Thyroid gland (tissue), 4 donors: ENCODE results near the gene NPHP4. TPM values are rescaled to one million over a fixed set of nuclear protein-coding genes. Genes with fewer than 3 reads are reported as not detected.

ENCODE experiments used
- DNase-seq, 2 donors: peaks; one replicate each; pipeline ENCODE4 v3.0.0-alpha.2; 2019
- H3K27ac ChIP-seq, 3 donors: fragments of 200-600 bp; sonication (generic); 1 replicate in 2 of 3; 2 replicates in 1 of 3; pipeline ENCODE4 v1.5.1; 2016 to 2019; ENCODE audit warnings: mild to moderate bottlenecking in 1 of 3, moderate library complexity in 1 of 3
- H3K27me3 ChIP-seq: fragments of 200-600 bp; sonication (generic); one replicate; pipeline ENCODE4 v1.5.1; 2019
- H3K36me3 ChIP-seq, 2 donors: fragments of 200-600 bp; sonication (generic); one replicate each; pipeline ENCODE4 v1.5.1; 2016 to 2019
- H3K4me1 ChIP-seq, 2 donors: fragments of 200-600 bp; sonication (generic); one replicate each; pipeline ENCODE4 v1.5.1; 2017 to 2019
- H3K4me3 ChIP-seq, 3 donors: fragments of 200-600 bp; sonication (generic); replicated peaks in 1 of 3; 1 replicate in 2 of 3; 2 replicates in 1 of 3; pipeline ENCODE4 v1.5.1; 2016; ENCODE audit warnings: mild to moderate bottlenecking in 1 of 3
- H3K9me3 ChIP-seq: fragments of 200-600 bp; sonication (generic); one replicate; pipeline ENCODE4 v1.5.1; 2017
- CTCF ChIP-seq, 6 experiments: fragments of 200-600 bp in 3 of 6; fragments of 450-650 bp in 3 of 6; sonication (generic) in 3 of 6; IDR thresholded peaks; one replicate each; pipeline ENCODE4 v1.5.1; 2016 to 2019; ENCODE audit warnings: antibody characterized with exemption in 6 of 6, mild to moderate bottlenecking in 2 of 6, inconsistent platforms in 1 of 6, moderate library complexity in 1 of 6
- POLR2A ChIP-seq, 2 donors: fragments of 450-650 bp; IDR thresholded peaks; one replicate each; pipeline ENCODE4 v1.6.1; 2017; ENCODE audit warnings: antibody characterized with exemption in 2 of 2, mild to moderate bottlenecking in 2 of 2, moderate library complexity in 1 of 2
- WGBS, 2 donors: methylation state at CpG; one replicate each; pipeline ENCODE4 v1.1.5; 2017; 5-methylcytosine and 5-hydroxymethylcytosine counted together
- intact Hi-C: fragments of 100-400 bp; cut with DNase I; formaldehyde crosslinking; loops from one replicate; pipeline ENCODE4 v1.15.1; 2023
- total RNA-seq, 4 donors: library from RNA; depleted of rRNA; stranded (reverse); fragments of >200 nt; gene quantifications; one replicate each; pipeline ENCODE4 v1.2.3, GENCODE V29; 2016

NPHP4 gene
- total RNA-seq, 4 donors from 2014 or later: 24.3 to 48.3 (median 30.4) TPM

- H3K27ac ChIP-seq: no peak overlapping the region
- no peaks in the 10 kb centered on the region for H3K9me3 ChIP-seq
- intact Hi-C loops: no loop called here
- peaks cover 24 to 29% of the 10 kb centered on the region in 2 donors for H3K36me3 ChIP-seq
- DNase-seq: no peak
- H3K4me1 ChIP-seq: peaks cover 0 to 4% of the 10 kb centered on the region in 2 donors
- 75 to 83% methylated on average over 13 of the region's 13 CpGs for WGBS, 2 donors
- TF ChIP-seq POLR2A (IDR thresholded peaks at IDR 0.05) (no peak), CTCF (IDR thresholded peaks at IDR 0.05) (no peak)
- H3K4me3 ChIP-seq: no peak overlapping the region
- H3K27me3 ChIP-seq: no peaks in the 10 kb centered on the region
Measured at GRCh38 chr1:5949085-5949760, 43.0 kb downstream of the NPHP4 start.

DNA sequence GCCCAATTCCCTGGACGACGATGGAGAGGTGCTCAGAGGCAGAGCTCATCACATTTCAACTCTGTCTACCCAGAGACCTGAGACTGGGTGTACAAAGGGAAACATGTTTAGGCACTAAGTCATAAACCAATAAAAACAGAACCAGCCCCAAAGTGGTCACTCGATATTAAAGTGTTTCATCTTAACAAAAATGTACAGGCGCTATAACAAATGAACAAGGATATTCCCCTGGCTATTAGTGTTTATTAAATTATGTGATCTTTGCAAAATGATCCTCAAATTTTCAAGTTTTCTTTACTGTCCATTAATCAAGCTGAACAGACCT lies 43.6 kb downstream of the NPHP4 start:
- no peak for DNase-seq
- H3K36me3 ChIP-seq: peaks cover 24 to 29% of the 10 kb centered on the region in 2 donors
- WGBS, 2 donors: 80 to 82% methylated on average over 4 of the region's 4 CpGs
- H3K27me3 ChIP-seq: no peaks in the 10 kb centered on the region
- H3K9me3 ChIP-seq: no peaks in the 10 kb centered on the region
- intact Hi-C loops: no loop called here
- no peak overlapping the region for H3K4me3 ChIP-seq
- no peak overlapping the region for H3K27ac ChIP-seq
- no peak for TF ChIP-seq POLR2A (IDR thresholded peaks at IDR 0.05)
- TF ChIP-seq CTCF (IDR thresholded peaks at IDR 0.05): no peak
- peaks cover 0 to 4% of the 10 kb centered on the region in 2 donors for H3K4me1 ChIP-seq

GRCh38 chr1:5947978-5948680 lies 44.1 kb downstream of the NPHP4 start:
- Histone ChIP-seq H3K27me3 (no peaks in the 10 kb centered on the region), H3K9me3 (no peaks in the 10 kb centered on the region), H3K4me3 (no peak overlapping the region), H3K4me1 (peaks cover 0 to 4% of the 10 kb centered on the region in 2 donors), H3K36me3 (peaks cover 24 to 29% of the 10 kb centered on the region in 2 donors), H3K27ac (no peak overlapping the region)
- no peak for DNase-seq
- no peak for TF ChIP-seq CTCF (IDR thresholded peaks at IDR 0.05)
- no peak for TF ChIP-seq POLR2A (IDR thresholded peaks at IDR 0.05)
- WGBS, 2 donors: 88 to 93% methylated on average over 20 of the region's 20 CpGs
- intact Hi-C loops: no loop called here

GRCh38 chr1:5947071-5947821 lies 45.0 kb downstream of the NPHP4 start:
- TF ChIP-seq POLR2A (IDR thresholded peaks at IDR 0.05): no peak
- no peak for TF ChIP-seq CTCF (IDR thresholded peaks at IDR 0.05)
- intact Hi-C loops: no loop called here
- Histone ChIP-seq H3K36me3 (peaks cover 24 to 29% of the 10 kb centered on the region in 2 donors), H3K27me3 (no peaks in the 10 kb centered on the region), H3K9me3 (no peaks in the 10 kb centered on the region), H3K27ac (no peak overlapping the region), H3K4me1 (peaks cover 0 to 4% of the 10 kb centered on the region in 2 donors), H3K4me3 (no peak overlapping the region)
- DNase-seq: no peak
- 94 to 97% methylated on average over 22 of the region's 22 CpGs for WGBS, 2 donors
